Mammary microvascular endothelial cell (primary cell): ENCODE results near the gene SPRY2. TPM values are rescaled to one million over a fixed set of nuclear protein-coding genes. Genes with fewer than 3 reads are reported as not detected.

Source experiments
- total RNA-seq: library from RNA; depleted of rRNA; stranded (reverse); fragments of >200 nt; gene quantifications from 2 replicates; pipeline ENCODE4 v1.2.3, GENCODE V29; 2015

Gene SPRY2, protein sequence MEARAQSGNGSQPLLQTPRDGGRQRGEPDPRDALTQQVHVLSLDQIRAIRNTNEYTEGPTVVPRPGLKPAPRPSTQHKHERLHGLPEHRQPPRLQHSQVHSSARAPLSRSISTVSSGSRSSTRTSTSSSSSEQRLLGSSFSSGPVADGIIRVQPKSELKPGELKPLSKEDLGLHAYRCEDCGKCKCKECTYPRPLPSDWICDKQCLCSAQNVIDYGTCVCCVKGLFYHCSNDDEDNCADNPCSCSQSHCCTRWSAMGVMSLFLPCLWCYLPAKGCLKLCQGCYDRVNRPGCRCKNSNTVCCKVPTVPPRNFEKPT
- 41.9 and 47.7 TPM in 2 replicates for total RNA-seq

DNA sequence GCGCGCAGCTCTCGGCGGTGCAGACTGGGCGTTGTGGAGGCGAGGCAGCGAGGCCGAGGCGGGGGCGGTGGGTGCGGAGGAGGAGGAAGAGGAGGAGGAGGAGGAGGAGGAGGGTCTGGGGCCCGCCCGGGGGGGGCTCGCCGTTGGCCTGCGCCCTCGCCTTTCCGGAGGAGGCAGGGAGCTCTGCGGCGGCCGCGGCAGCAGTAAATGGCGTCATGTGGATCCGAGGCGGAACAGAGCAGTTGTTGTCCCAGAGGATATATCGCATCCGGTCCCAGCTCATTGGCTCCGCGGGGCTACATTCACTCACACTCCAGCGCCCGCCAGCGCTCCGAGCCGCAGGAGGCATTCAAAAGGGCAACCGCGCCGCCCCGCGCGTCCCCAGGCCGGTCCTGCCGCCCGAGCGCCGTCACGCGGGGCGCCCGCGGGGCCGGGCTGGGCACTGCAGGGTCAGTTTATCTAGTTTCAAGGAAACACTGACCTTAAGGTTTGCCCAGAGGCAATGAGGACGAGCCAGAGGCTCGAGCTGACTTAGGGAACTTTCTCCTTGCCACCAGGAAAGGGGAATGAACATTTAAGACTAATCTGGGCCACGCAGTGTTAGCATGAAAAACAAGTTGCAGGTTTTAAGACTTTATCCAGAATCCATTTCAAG, at the start of gene SPRY2:
TSS of gene SPRY2 (minus strand) at position 26 of the 655 bp plus-strand sequence. CDS start 3,421 bp downstream, outside the sequence.

